H1 (cell line): ENCODE results near the gene GAS7. TPM values are rescaled to one million over a fixed set of nuclear protein-coding genes. Genes with fewer than 3 reads are reported as not detected.

ENCODE experiments used
- CTCF ChIA-PET: fragments of 300-600 bp; sonication (Branson Sonifier 250); formaldehyde crosslinking; loops from one replicate; lab custom pipeline; 2021; ENCODE audit not compliant: partially characterized antibody; lab: Charles Lee
- POLR2A ChIA-PET: fragments of 300-600 bp; sonication (Branson Sonifier 250); formaldehyde crosslinking; loops from one replicate; lab custom pipeline; 2021; ENCODE audit warnings: inconsistent platforms; ENCODE audit not compliant: partially characterized antibody; lab: Charles Lee
- DNase-seq, 2 experiments: peaks; one replicate each; pipeline versions ENCODE4 v3.0.0 to v3.0.0-alpha.2; 2010 to 2022; ENCODE audit warnings: low spot score in 2 of 2, low read depth in 1 of 2, mixed read lengths in 1 of 2
- FAIRE-seq: peaks from 2 replicates; lab custom pipeline; 2011; peaks lifted over from hg19 to GRCh38; lab: Jason Lieb, UNC
- H2AFZ ChIP-seq: 2 replicates; pipeline ENCODE4 v1.8.1; 2012; ENCODE audit warnings: low read length, inconsistent platforms
- H2AK5ac ChIP-seq: 2 replicates; pipeline ENCODE4 v1.6.1; 2013; ENCODE audit warnings: low read depth, low read length
- H2BK120ac ChIP-seq: replicated peaks from 2 replicates; pipeline ENCODE3; 2013; ENCODE audit warnings: low read depth, low read length, inconsistent platforms
- H2BK12ac ChIP-seq: 2 replicates; pipeline ENCODE4 v1.6.1; 2013; ENCODE audit warnings: low read depth, low read length
- H2BK15ac ChIP-seq: 2 replicates; pipeline ENCODE4 v1.6.1; 2013; ENCODE audit warnings: low read length
- H2BK20ac ChIP-seq: 2 replicates; pipeline ENCODE4 v1.6.1; 2013; ENCODE audit warnings: low read length
- H2BK5ac ChIP-seq: 2 replicates; pipeline ENCODE4 v1.6.1; 2013; ENCODE audit warnings: low read depth, low read length
- H3K14ac ChIP-seq: 2 replicates; pipeline ENCODE4 v1.6.1; 2013; ENCODE audit warnings: inconsistent platforms; ENCODE audit not compliant: insufficient read length
- H3K18ac ChIP-seq: 2 replicates; pipeline ENCODE4 v1.6.1; 2013; ENCODE audit warnings: low read length; ENCODE audit errors: extremely low read depth
- H3K23ac ChIP-seq: 2 replicates; pipeline ENCODE4 v1.6.1; 2013; ENCODE audit warnings: inconsistent platforms; ENCODE audit not compliant: insufficient read length
- H3K23me2 ChIP-seq: 2 replicates; pipeline ENCODE4 v1.6.1; 2013; ENCODE audit warnings: low read depth, low read length
- H3K27ac ChIP-seq: 2 replicates; pipeline ENCODE4 v1.6.1; 2011; ENCODE audit warnings: low read depth, low read length, inconsistent platforms
- H3K27me3 ChIP-seq, 4 experiments: replicated peaks in 1 of 4; 1 replicate in 1 of 4; 2 replicates in 3 of 4; pipeline versions ENCODE4 v1.6.1 to v1.8.1; 2011 to 2013; ENCODE audit warnings: low read length in 3 of 4, mild to moderate bottlenecking in 3 of 4, inconsistent platforms in 2 of 4, mixed read lengths in 2 of 4, moderate library complexity in 1 of 4; ENCODE audit not compliant: control insufficient read depth in 3 of 4, insufficient read depth in 3 of 4; ENCODE audit errors: extremely low read depth in 1 of 4
- H3K36me3 ChIP-seq, 4 experiments: 2 replicates each; pipeline versions ENCODE4 v1.6.1 to v1.8.1; 2011 to 2013; ENCODE audit warnings: mild to moderate bottlenecking in 4 of 4, low read length in 3 of 4, moderate library complexity in 2 of 4, control low read depth in 1 of 4, inconsistent platforms in 1 of 4; ENCODE audit not compliant: insufficient read depth in 4 of 4, control insufficient read depth in 2 of 4
- H3K4ac ChIP-seq: replicated peaks from 2 replicates; pipeline ENCODE3; 2013; ENCODE audit warnings: low read length, low read depth, mixed read lengths, inconsistent platforms; ENCODE audit not compliant: insufficient read length
- H3K4me1 ChIP-seq, 4 experiments: replicated peaks in 1 of 4; 1 replicate in 1 of 4; 2 replicates in 3 of 4; pipeline versions ENCODE4 v1.6.1 to v1.8.1; 2011 to 2013; ENCODE audit warnings: low read length in 3 of 4, inconsistent platforms in 2 of 4, mixed read lengths in 1 of 4; ENCODE audit not compliant: insufficient read depth in 4 of 4, control insufficient read depth in 3 of 4
- H3K4me2 ChIP-seq, 2 experiments: 2 replicates each; pipeline versions ENCODE4 v1.6.1 to v1.8.1; 2011 to 2013; ENCODE audit warnings: low read depth in 2 of 2, low read length in 2 of 2, control low read depth in 1 of 2, inconsistent platforms in 1 of 2, mild to moderate bottlenecking in 1 of 2; ENCODE audit not compliant: insufficient read depth in 1 of 2
- H3K4me3 ChIP-seq, 4 experiments: fragments of 200-600, 300-600 bp in 1 of 4; sonication (generic), shearing (Covaris generic), sonication (Bioruptor Twin) in 1 of 4; 2 replicates each; pipeline versions ENCODE4 v1.5.1 to v1.8.1; 2011 to 2016; ENCODE audit warnings: low read length in 4 of 4, low read depth in 3 of 4, control low read depth in 2 of 4, inconsistent platforms in 2 of 4, mild to moderate bottlenecking in 2 of 4, mixed read lengths in 1 of 4, moderate library complexity in 1 of 4; ENCODE audit not compliant: insufficient read depth in 2 of 4; ENCODE audit errors: extremely low read depth in 1 of 4
- H3K56ac ChIP-seq: replicated peaks from 2 replicates; pipeline ENCODE3; 2013; ENCODE audit warnings: low read depth, mild to moderate bottlenecking, mixed read lengths, low read length, inconsistent platforms; ENCODE audit not compliant: insufficient read length
- H3K79me1 ChIP-seq: 2 replicates; pipeline ENCODE4 v1.6.1; 2013; ENCODE audit warnings: low read depth, low read length, control low read depth
- H3K79me2 ChIP-seq, 2 experiments: 2 replicates each; pipeline versions ENCODE4 v1.6.1 to v1.8.1; 2012 to 2013; ENCODE audit warnings: low read length in 2 of 2, mild to moderate bottlenecking in 2 of 2, inconsistent platforms in 1 of 2; ENCODE audit not compliant: insufficient read depth in 2 of 2, control insufficient read depth in 1 of 2
- H3K9ac ChIP-seq, 4 experiments: replicated peaks in 1 of 4; 1 replicate in 1 of 4; 2 replicates in 3 of 4; pipeline versions ENCODE4 v1.6.1 to v1.8.1; 2011 to 2013; ENCODE audit warnings: low read depth in 3 of 4, low read length in 3 of 4, control low read depth in 2 of 4, mild to moderate bottlenecking in 2 of 4, moderate library complexity in 2 of 4, inconsistent platforms in 1 of 4; ENCODE audit errors: extremely low read depth in 1 of 4
- H3K9me3 ChIP-seq, 2 experiments: 2 replicates each; pipeline versions ENCODE4 v1.6.1 to v1.8.1; 2012 to 2013; ENCODE audit warnings: mild to moderate bottlenecking in 2 of 2, moderate library complexity in 2 of 2, control low read depth in 1 of 2, inconsistent platforms in 1 of 2, low read depth in 1 of 2, low read length in 1 of 2, mixed read lengths in 1 of 2; ENCODE audit not compliant: insufficient read depth in 2 of 2
- H4K20me1 ChIP-seq, 2 experiments: replicated peaks in 1 of 2; 2 replicates each; pipeline versions ENCODE3 to v1.8.1; 2011 to 2013; ENCODE audit warnings: inconsistent platforms in 2 of 2, low read length in 2 of 2, mild to moderate bottlenecking in 1 of 2; ENCODE audit not compliant: insufficient read depth in 2 of 2, control insufficient read depth in 1 of 2
- H4K5ac ChIP-seq: 2 replicates; pipeline ENCODE4 v1.6.1; 2013; ENCODE audit warnings: low read length, low read depth, mixed read lengths, inconsistent platforms; ENCODE audit not compliant: insufficient read length
- H4K8ac ChIP-seq: 2 replicates; pipeline ENCODE4 v1.8.0; 2013; ENCODE audit warnings: mild to moderate bottlenecking, moderate library complexity, low read length, inconsistent platforms; ENCODE audit not compliant: insufficient read depth; ENCODE audit errors: extremely low read depth
- H4K91ac ChIP-seq: replicated peaks from 2 replicates; pipeline ENCODE3; 2013; ENCODE audit warnings: low read length, mixed read lengths, inconsistent platforms; ENCODE audit not compliant: insufficient read length
- ATF3 ChIP-seq: IDR thresholded peaks from 2 replicates; pipeline ENCODE4 v1.6.1; 2011; ENCODE audit warnings: low read depth, mild to moderate bottlenecking, low read length; ENCODE audit not compliant: insufficient read depth
- CBX8 ChIP-seq: fragments of 300-800, 300-1000 bp; sonication (generic); IDR thresholded peaks from 2 replicates; pipeline ENCODE4 v1.7.1; 2016; ENCODE audit warnings: low read depth, low read length, borderline replicate concordance
- CEBPB ChIP-seq: IDR thresholded peaks from 2 replicates; pipeline ENCODE4 v1.6.1; 2012; ENCODE audit warnings: low read depth, low read length
- CHD2 ChIP-seq: IDR thresholded peaks from 2 replicates; pipeline ENCODE4 v1.6.1; 2012; ENCODE audit warnings: low read length, improper control_type of control experiment
- EGR1 ChIP-seq: IDR thresholded peaks from 2 replicates; pipeline ENCODE4 v1.6.1; 2011; ENCODE audit warnings: low read depth, low read length, borderline replicate concordance
- KDM5A ChIP-seq: fragments of 200-600 bp; IDR thresholded peaks from 2 replicates; pipeline ENCODE4 v1.7.1; 2012; ENCODE audit warnings: mild to moderate bottlenecking, low read length, inconsistent platforms, mixed read lengths
- NANOG ChIP-seq: IDR thresholded peaks from 2 replicates; pipeline ENCODE4 v1.6.1; 2011; ENCODE audit warnings: low read length, low read depth, mild to moderate bottlenecking, inconsistent platforms; ENCODE audit not compliant: insufficient read depth, poor library complexity, severe bottlenecking
- POLR2AphosphoS5 ChIP-seq: IDR thresholded peaks from 2 replicates; pipeline ENCODE4 v1.6.1; 2011; ENCODE audit warnings: low read depth, low read length
- RFX5 ChIP-seq: IDR thresholded peaks from 2 replicates; pipeline ENCODE4 v1.6.1; 2011; ENCODE audit warnings: low read depth, low read length, improper control_type of control experiment, borderline replicate concordance
- WGBS, 2 experiments: shearing (Covaris generic) in 1 of 2; methylation state at CpG; one replicate each; pipeline versions ENCODE4 v1.1.6 to v1.1.7; 2013 to 2015; ENCODE audit warnings: low lambda C conversion rate in 2 of 2, mixed read lengths in 2 of 2, inconsistent platforms in 1 of 2, low coverage in 1 of 2, missing lambda C conversion rate in 1 of 2; ENCODE audit not compliant: insufficient replicate concordance in 2 of 2, insufficient coverage in 1 of 2, insufficient read length in 1 of 2; ENCODE audit errors: extremely low coverage in 1 of 2, missing lambda C conversion rate in 1 of 2; 5-methylcytosine and 5-hydroxymethylcytosine counted together
- polyA plus RNA-seq, 7 experiments: library from polyadenylated mRNA; depleted of rRNA in 3 of 7; stranded (reverse) in 5 of 7; unstranded in 2 of 7; fragments of >200 nt in 5 of 7; fragments of 200-250 nt in 2 of 7; gene quantifications; 1 replicate in 5 of 7; 2 replicates in 1 of 7; 4 replicates in 1 of 7; pipeline versions ENCODE4 v1.2.1 to v1.2.3, GENCODE V29; 2011 to 2013; ENCODE audit warnings: missing spikeins in 2 of 7, mixed read lengths in 2 of 7
- total RNA-seq: library from RNA; stranded (reverse); fragmentation: NEBNext Ultra II Directional; extraction: Animal tissue kit (Norgen Biotek cat#: 25700); gene quantifications from 2 replicates; pipeline ENCODE4 v1.2.1, GENCODE V29; 2021
- TF ChIP-seq, protein P1 (sequence below): IDR thresholded peaks from 2 replicates; pipeline ENCODE4 v1.6.1; 2012; ENCODE audit warnings: low read length, inconsistent platforms

Gene GAS7
- total and polyA plus RNA-seq, 2 of the 8 experiments (the other 6 are each of a cell fraction or from before 2014, with no cell fraction given), result 5.0 to 14.5 TPM

GRCh38 chr17:9904277-9905077 lies 293.9 kb downstream of the GAS7 start:
- Histone ChIP-seq H3K9ac (no peak overlapping the region), H2BK20ac (no peak overlapping the region), H2BK12ac (no peak overlapping the region), H2BK120ac (no peak overlapping the region), H3K14ac (no peak overlapping the region), H4K8ac (no peak overlapping the region), H3K4me3 (no peak overlapping the region), H3K9me3 (no peaks in the 10 kb centered on the region), H3K56ac (no peak overlapping the region), H2BK5ac (no peak overlapping the region), H2AFZ (no peak overlapping the region), H3K79me2 (no peaks in the 10 kb centered on the region), H3K4me2 (no peak overlapping the region), H2BK15ac (no peak overlapping the region), H3K4ac (no peak overlapping the region), H3K36me3 (no peaks in the 10 kb centered on the region), H3K23me2 (no peaks in the 10 kb centered on the region), H3K18ac (no peak overlapping the region), H4K20me1 (no peaks in the 10 kb centered on the region), H3K23ac (no peak overlapping the region), H3K27ac (no peak overlapping the region), H4K5ac (no peak overlapping the region), H2AK5ac (no peak overlapping the region), H3K4me1 (peaks cover 0 to 4% (median 2%) of the 10 kb centered on the region in 4 experiments; a peak in 3 of 7 replicates), H3K27me3 (no peaks in the 10 kb centered on the region; a peak in 1 of 7 replicates), H3K79me1 (no peaks in the 10 kb centered on the region), H4K91ac (no peak overlapping the region)
- POLR2A ChIA-PET, result interaction anchor here (0.6 kb wide), 2 partner anchors 281 to 817 kb away, joined by 3 read pairs; no protein-coding TSS in a partner anchor
- FAIRE-seq (no peak), DNase-seq (no peak)
- CTCF ChIA-PET, result interaction anchor here (0.8 to 10.8 kb wide), 9 partner anchors 13 to 382 kb away, joined by 3 to 101 read pairs (median 10); no protein-coding TSS in a partner anchor
- 90% methylated on average over 31 of the region's 35 CpGs; no CpG with 5 or more reads in 1 of the 2 experiments for WGBS, 2 experiments
- TF ChIP-seq RFX5, result no peak
- no peak for TF ChIP-seq EGR1
- no peak for TF ChIP-seq NANOG
- TF ChIP-seq, protein P1, sequence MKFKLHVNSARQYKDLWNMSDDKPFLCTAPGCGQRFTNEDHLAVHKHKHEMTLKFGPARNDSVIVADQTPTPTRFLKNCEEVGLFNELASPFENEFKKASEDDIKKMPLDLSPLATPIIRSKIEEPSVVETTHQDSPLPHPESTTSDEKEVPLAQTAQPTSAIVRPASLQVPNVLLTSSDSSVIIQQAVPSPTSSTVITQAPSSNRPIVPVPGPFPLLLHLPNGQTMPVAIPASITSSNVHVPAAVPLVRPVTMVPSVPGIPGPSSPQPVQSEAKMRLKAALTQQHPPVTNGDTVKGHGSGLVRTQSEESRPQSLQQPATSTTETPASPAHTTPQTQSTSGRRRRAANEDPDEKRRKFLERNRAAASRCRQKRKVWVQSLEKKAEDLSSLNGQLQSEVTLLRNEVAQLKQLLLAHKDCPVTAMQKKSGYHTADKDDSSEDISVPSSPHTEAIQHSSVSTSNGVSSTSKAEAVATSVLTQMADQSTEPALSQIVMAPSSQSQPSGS, result no peak
- no peak for TF ChIP-seq POLR2AphosphoS5
- no peak for TF ChIP-seq CEBPB
- TF ChIP-seq ATF3, result no peak
- TF ChIP-seq KDM5A, result no peak
- no peak for TF ChIP-seq CHD2
- TF ChIP-seq CBX8, result no peak
